Astrocyte (in vitro differentiated cells and primary cell): Measurements from ENCODE around the gene TSPYL1. TPM values are rescaled to one million over a fixed set of nuclear protein-coding genes. Genes with fewer than 3 reads are reported as not detected.

Experiments used
- DNase-seq: peaks from one replicate; pipeline ENCODE4 v3.0.0-alpha.2; 2010; ENCODE audit warnings: low read depth
- FAIRE-seq: peaks from 2 replicates; lab custom pipeline; 2011; peaks lifted over from hg19 to GRCh38; lab: Jason Lieb, UNC
- H2AFZ ChIP-seq: 2 replicates; pipeline ENCODE4 v1.6.0; 2012; ENCODE audit warnings: low read depth, low read length, inconsistent platforms
- H3K27ac ChIP-seq: 2 replicates; pipeline ENCODE4 v1.5.1; 2011; ENCODE audit warnings: low read depth, low read length, inconsistent platforms
- H3K27me3 ChIP-seq: 2 replicates; pipeline ENCODE4 v1.6.0; 2011; ENCODE audit warnings: low read length, inconsistent platforms; ENCODE audit not compliant: insufficient read depth
- H3K36me3 ChIP-seq: 2 replicates; pipeline ENCODE4 v1.5.1; 2011; ENCODE audit warnings: low read length, inconsistent platforms; ENCODE audit not compliant: insufficient read depth
- H3K4me1 ChIP-seq: 2 replicates; pipeline ENCODE4 v1.5.1; 2011; ENCODE audit warnings: low read length, inconsistent platforms; ENCODE audit not compliant: insufficient read depth
- H3K4me2 ChIP-seq: 2 replicates; pipeline ENCODE4 v1.6.0; 2012; ENCODE audit warnings: low read length, inconsistent platforms
- H3K4me3 ChIP-seq: 2 replicates; pipeline ENCODE4 v1.5.1; 2011; ENCODE audit warnings: low read depth, mild to moderate bottlenecking, low read length, inconsistent platforms; ENCODE audit not compliant: insufficient read depth
- H3K79me2 ChIP-seq: 2 replicates; pipeline ENCODE4 v1.6.0; 2012; ENCODE audit warnings: mild to moderate bottlenecking, low read length, inconsistent platforms; ENCODE audit not compliant: insufficient read depth
- H3K9ac ChIP-seq: 2 replicates; pipeline ENCODE4 v1.6.0; 2012; ENCODE audit warnings: mild to moderate bottlenecking, low read length, inconsistent platforms
- H3K9me3 ChIP-seq: 2 replicates; pipeline ENCODE4 v1.5.1; 2012; ENCODE audit warnings: low read depth, mild to moderate bottlenecking, low read length, inconsistent platforms; ENCODE audit not compliant: insufficient read depth
- H4K20me1 ChIP-seq: 2 replicates; pipeline ENCODE4 v1.6.0; 2012; ENCODE audit warnings: low read length, inconsistent platforms; ENCODE audit not compliant: insufficient read depth
- H3K27ac Mint-ChIP-seq: one replicate; pipeline ENCODE4 v1.8.0; 2021; ENCODE audit warnings: mild to moderate bottlenecking, mixed read lengths; ENCODE audit not compliant: unreplicated experiment
- H3K27me3 Mint-ChIP-seq: one replicate; pipeline ENCODE4 v1.8.0; 2021; ENCODE audit warnings: low read depth, mixed read lengths; ENCODE audit not compliant: unreplicated experiment
- H3K36me3 Mint-ChIP-seq: one replicate; pipeline ENCODE4 v1.8.0; 2021; ENCODE audit warnings: low read depth, mixed read lengths; ENCODE audit not compliant: unreplicated experiment
- H3K4me1 Mint-ChIP-seq: one replicate; pipeline ENCODE4 v1.8.0; 2021; ENCODE audit warnings: low read depth, mixed read lengths; ENCODE audit not compliant: unreplicated experiment
- H3K4me3 Mint-ChIP-seq: one replicate; pipeline ENCODE4 v1.8.0; 2021; ENCODE audit warnings: mild to moderate bottlenecking, moderate library complexity, mixed read lengths; ENCODE audit not compliant: unreplicated experiment
- H3K9me3 Mint-ChIP-seq: one replicate; pipeline ENCODE4 v1.8.0; 2021; ENCODE audit warnings: mild to moderate bottlenecking, mixed read lengths; ENCODE audit not compliant: unreplicated experiment
- CTCF ChIP-seq: IDR thresholded peaks from 2 replicates; pipeline ENCODE4 v1.5.1; 2011; ENCODE audit warnings: low read depth, mild to moderate bottlenecking, inconsistent platforms, low read length, moderate library complexity; ENCODE audit not compliant: insufficient read depth
- EZH2 ChIP-seq: IDR thresholded peaks from 2 replicates; pipeline ENCODE4 v1.6.1; 2012; ENCODE audit warnings: mild to moderate bottlenecking, low read length, inconsistent platforms; ENCODE audit not compliant: insufficient read depth
- total RNA-seq: library from RNA; stranded (reverse); gene quantifications from 2 replicates; pipeline ENCODE4 v1.2.1, GENCODE V29; 2021

Gene TSPYL1
- total RNA-seq, 1 donor from 2014 or later: 91.7 TPM

- DNase-seq (no peak), FAIRE-seq (no peak)
- no peak overlapping the region for H3K4me3 ChIP-seq
- no peaks in the 10 kb centered on the region for H3K4me1 ChIP-seq
- H2AFZ ChIP-seq: no peak overlapping the region
- no peak overlapping the region for H3K27ac Mint-ChIP-seq
- no peaks in the 10 kb centered on the region for H3K9me3 Mint-ChIP-seq
- H3K4me2 ChIP-seq: no peak overlapping the region
- H4K20me1 ChIP-seq: no peaks in the 10 kb centered on the region
- H3K27ac ChIP-seq: no peak overlapping the region
- H3K79me2 ChIP-seq: no peaks in the 10 kb centered on the region
- no peaks in the 10 kb centered on the region for H3K9me3 ChIP-seq
- no peak overlapping the region for H3K4me3 Mint-ChIP-seq
- no peaks in the 10 kb centered on the region for H3K27me3 Mint-ChIP-seq
- no peak overlapping the region for H3K9ac ChIP-seq
- peaks cover 2% of the 10 kb centered on the region for H3K36me3 Mint-ChIP-seq
- H3K36me3 ChIP-seq: peaks cover 3% of the 10 kb centered on the region
- no peaks in the 10 kb centered on the region for H3K4me1 Mint-ChIP-seq
- TF ChIP-seq CTCF (no peak), EZH2 (no peak)
- H3K27me3 ChIP-seq: no peaks in the 10 kb centered on the region
These were observed 39.9 kb downstream of the TSPYL1 start for GRCh38 chr6:116239856-116240255.

GRCh38 chr6:116239256-116239655, 40.5 kb downstream of the TSPYL1 start:
- no peaks in the 10 kb centered on the region for H3K79me2 ChIP-seq
- H3K4me3 Mint-ChIP-seq: no peak overlapping the region
- no peaks in the 10 kb centered on the region for H3K4me1 ChIP-seq
- no peaks in the 10 kb centered on the region for H3K27me3 Mint-ChIP-seq
- H3K36me3 Mint-ChIP-seq: peaks cover 2% of the 10 kb centered on the region
- no peak overlapping the region for H3K4me2 ChIP-seq
- DNase-seq: no peak
- H2AFZ ChIP-seq: no peak overlapping the region
- TF ChIP-seq CTCF: no peak
- no peak for TF ChIP-seq EZH2
- no peak overlapping the region for H3K27ac ChIP-seq
- no peak overlapping the region for H3K27ac Mint-ChIP-seq
- H3K27me3 ChIP-seq: no peaks in the 10 kb centered on the region
- no peak overlapping the region for H3K4me3 ChIP-seq
- no peaks in the 10 kb centered on the region for H4K20me1 ChIP-seq
- no peaks in the 10 kb centered on the region for H3K9me3 Mint-ChIP-seq
- FAIRE-seq: no peak
- no peak overlapping the region for H3K9ac ChIP-seq
- no peaks in the 10 kb centered on the region for H3K4me1 Mint-ChIP-seq
- no peaks in the 10 kb centered on the region for H3K9me3 ChIP-seq
- H3K36me3 ChIP-seq: peaks cover 2% of the 10 kb centered on the region

GRCh38 chr6:116238083-116238482, 41.6 kb downstream of the TSPYL1 start:
- Histone ChIP-seq H3K79me2 (no peaks in the 10 kb centered on the region), H3K9ac (no peak overlapping the region), H4K20me1 (no peaks in the 10 kb centered on the region), H2AFZ (no peak overlapping the region), H3K27me3 (no peaks in the 10 kb centered on the region), H3K36me3 (no peaks in the 10 kb centered on the region), H3K4me3 (no peak overlapping the region), H3K9me3 (no peaks in the 10 kb centered on the region), H3K4me1 (no peaks in the 10 kb centered on the region), H3K4me2 (no peak overlapping the region), H3K27ac (no peak overlapping the region)
- TF ChIP-seq CTCF (no peak), EZH2 (no peak)
- no peak for DNase-seq
- Mint-ChIP-seq H3K9me3 (no peaks in the 10 kb centered on the region), H3K36me3 (peaks cover 2% of the 10 kb centered on the region), H3K27me3 (no peaks in the 10 kb centered on the region), H3K4me3 (no peak overlapping the region), H3K4me1 (no peaks in the 10 kb centered on the region), H3K27ac (no peak overlapping the region)
- no peak for FAIRE-seq
